GM12878 (cell line): ENCODE results near the gene FEM1B. TPM values are rescaled to one million over a fixed set of nuclear protein-coding genes. Genes with fewer than 3 reads are reported as not detected.

ENCODE experiments used
- BACH1 ChIP-seq: fragments of 450-650 bp; IDR thresholded peaks from 2 replicates; pipeline ENCODE4 v1.6.1; 2017; ENCODE audit warnings: mild to moderate bottlenecking, borderline replicate concordance
- FOS ChIP-seq: IDR thresholded peaks from 3 replicates; pipeline ENCODE4 v1.6.1; 2011; ENCODE audit warnings: borderline replicate concordance; ENCODE audit not compliant: insufficient read length; ENCODE audit errors: extremely low read depth
- HCFC1 ChIP-seq: fragments of 150-350 bp; IDR thresholded peaks from 2 replicates; pipeline ENCODE4 v1.6.1; 2014; ENCODE audit warnings: low read length
- IRF4 ChIP-seq: IDR thresholded peaks from 2 replicates; pipeline ENCODE4 v1.6.1; 2011; ENCODE audit warnings: low read depth, low read length
- NR2F1 ChIP-seq: fragments of 450-650 bp; conservative IDR thresholded peaks from 2 replicates; pipeline ENCODE4 v1.6.1; 2017; ENCODE audit warnings: mild to moderate bottlenecking
- PAX8 ChIP-seq: fragments of 450-650 bp; IDR thresholded peaks from 2 replicates; pipeline ENCODE4 v1.6.1; 2017; ENCODE audit warnings: mild to moderate bottlenecking, moderate library complexity
- PML ChIP-seq: IDR thresholded peaks from 2 replicates; pipeline ENCODE4 v1.6.1; 2012; ENCODE audit warnings: low read length, inconsistent platforms
- POU2F2 ChIP-seq: IDR thresholded peaks from 3 replicates; pipeline ENCODE4 v1.6.1; 2011; ENCODE audit warnings: low read depth, mild to moderate bottlenecking, low read length, borderline replicate concordance
- SP1 ChIP-seq: IDR thresholded peaks from one replicate; pipeline ENCODE4 v1.6.1; 2011; ENCODE audit warnings: low read depth, low read length
- ZBTB11 ChIP-seq: fragments of 450-650 bp; formaldehyde crosslinking; IDR thresholded peaks from 2 replicates; pipeline ENCODE4 v1.5.0; 2022; ENCODE audit warnings: mild to moderate bottlenecking, missing genetic modification characterization
- polyA plus RNA-seq, 11 experiments: library from polyadenylated mRNA; depleted of rRNA in 4 of 11; unstranded in 6 of 11; stranded (reverse) in 5 of 11; fragments of >200 nt; fragmentation: Nextera tagmentation in 4 of 11; fragmentation: Illumina TruSeq in 1 of 11; extraction: Ambion mirVana in 4 of 11; extraction: Trizol in 1 of 11; gene quantifications; 1 replicate in 1 of 11; 2 replicates in 10 of 11; pipeline versions ENCODE4 v1.2.1 to v1.2.3, GENCODE V29; 2011 to 2016; ENCODE audit warnings: inconsistent platforms in 2 of 11, missing spikeins in 2 of 11, low read depth in 1 of 11
- total RNA-seq, 4 experiments: library from RNA; depleted of rRNA in 3 of 4; stranded (reverse); fragments of >200 nt in 3 of 4; fragmentation: Illumina TruSeq in 1 of 4; extraction: Trizol in 1 of 4; gene quantifications; 2 replicates each; pipeline versions ENCODE4 v1.2.1 to v1.2.3, GENCODE V29; 2013 to 2021
- TF ChIP-seq, protein P1 (sequence below): fragments of 450-650 bp; IDR thresholded peaks from 2 replicates; pipeline ENCODE4 v1.6.1; 2017; ENCODE audit warnings: mild to moderate bottlenecking, moderate library complexity

The FEM1B gene
- total and polyA plus RNA-seq, 10 of the 15 experiments (the other 5 are each of a cell fraction or from before 2014, with no cell fraction given) = 5.5 to 61.1 (median 18.2) TPM

DNA sequence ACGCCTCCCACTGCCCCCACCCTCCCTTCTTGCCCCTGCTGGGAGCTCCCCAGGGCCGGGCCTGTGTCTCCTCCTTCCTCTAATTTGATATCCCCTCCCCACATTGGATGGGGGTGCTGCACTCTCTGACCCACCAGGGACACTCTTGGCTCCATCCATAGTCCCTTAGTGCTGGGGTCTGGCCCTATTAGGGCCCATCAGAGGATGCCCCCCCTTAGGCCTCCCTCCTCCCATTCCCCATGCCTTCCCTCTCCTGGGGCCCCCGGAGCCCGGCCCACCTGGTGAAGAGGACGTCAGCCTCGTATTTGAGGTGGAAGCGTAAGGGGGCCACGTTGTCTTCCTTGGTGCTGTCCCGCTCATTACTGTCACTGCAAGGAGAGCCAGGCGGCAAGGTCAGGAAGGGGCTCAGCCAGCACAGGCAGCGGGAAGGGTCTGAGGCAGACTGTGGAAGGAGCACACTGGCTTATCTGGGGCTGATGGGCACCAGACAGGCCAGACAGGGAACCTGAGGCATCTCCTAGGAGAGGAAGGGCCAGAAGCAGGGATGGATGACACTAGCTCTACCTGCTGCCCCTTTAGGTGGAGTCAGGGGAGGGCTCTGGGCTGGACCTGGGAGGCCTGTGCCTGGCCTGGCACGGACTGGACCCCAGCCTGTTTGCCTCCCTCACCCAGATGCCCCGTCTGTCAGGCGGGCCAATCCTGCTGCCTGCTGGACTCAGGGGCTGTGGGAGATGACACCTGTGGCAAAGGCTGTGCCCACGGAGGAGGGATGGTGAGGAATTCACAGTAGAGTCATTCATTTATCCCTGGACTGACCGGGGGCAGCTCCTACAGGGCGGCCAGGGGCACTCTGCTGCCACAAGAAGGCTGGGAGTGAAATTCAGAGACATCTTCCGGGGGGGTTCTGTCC lies 36.2 kb downstream of the FEM1B start (continued):
- TF ChIP-seq FOS = no peak
- TF ChIP-seq IRF4 = no peak
- no peak for TF ChIP-seq PAX8
- TF ChIP-seq, protein P1, sequence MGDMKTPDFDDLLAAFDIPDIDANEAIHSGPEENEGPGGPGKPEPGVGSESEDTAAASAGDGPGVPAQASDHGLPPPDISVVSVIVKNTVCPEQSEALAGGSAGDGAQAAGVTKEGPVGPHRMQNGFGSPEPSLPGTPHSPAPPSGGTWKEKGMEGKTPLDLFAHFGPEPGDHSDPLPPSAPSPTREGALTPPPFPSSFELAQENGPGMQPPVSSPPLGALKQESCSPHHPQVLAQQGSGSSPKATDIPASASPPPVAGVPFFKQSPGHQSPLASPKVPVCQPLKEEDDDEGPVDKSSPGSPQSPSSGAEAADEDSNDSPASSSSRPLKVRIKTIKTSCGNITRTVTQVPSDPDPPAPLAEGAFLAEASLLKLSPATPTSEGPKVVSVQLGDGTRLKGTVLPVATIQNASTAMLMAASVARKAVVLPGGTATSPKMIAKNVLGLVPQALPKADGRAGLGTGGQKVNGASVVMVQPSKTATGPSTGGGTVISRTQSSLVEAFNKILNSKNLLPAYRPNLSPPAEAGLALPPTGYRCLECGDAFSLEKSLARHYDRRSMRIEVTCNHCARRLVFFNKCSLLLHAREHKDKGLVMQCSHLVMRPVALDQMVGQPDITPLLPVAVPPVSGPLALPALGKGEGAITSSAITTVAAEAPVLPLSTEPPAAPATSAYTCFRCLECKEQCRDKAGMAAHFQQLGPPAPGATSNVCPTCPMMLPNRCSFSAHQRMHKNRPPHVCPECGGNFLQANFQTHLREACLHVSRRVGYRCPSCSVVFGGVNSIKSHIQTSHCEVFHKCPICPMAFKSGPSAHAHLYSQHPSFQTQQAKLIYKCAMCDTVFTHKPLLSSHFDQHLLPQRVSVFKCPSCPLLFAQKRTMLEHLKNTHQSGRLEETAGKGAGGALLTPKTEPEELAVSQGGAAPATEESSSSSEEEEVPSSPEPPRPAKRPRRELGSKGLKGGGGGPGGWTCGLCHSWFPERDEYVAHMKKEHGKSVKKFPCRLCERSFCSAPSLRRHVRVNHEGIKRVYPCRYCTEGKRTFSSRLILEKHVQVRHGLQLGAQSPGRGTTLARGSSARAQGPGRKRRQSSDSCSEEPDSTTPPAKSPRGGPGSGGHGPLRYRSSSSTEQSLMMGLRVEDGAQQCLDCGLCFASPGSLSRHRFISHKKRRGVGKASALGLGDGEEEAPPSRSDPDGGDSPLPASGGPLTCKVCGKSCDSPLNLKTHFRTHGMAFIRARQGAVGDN = no peak
- no peak for TF ChIP-seq ZBTB11 (CRISPR knock-in tag)
- TF ChIP-seq NR2F1 = no peak
- no peak for TF ChIP-seq HCFC1
- no peak for TF ChIP-seq SP1
- no peak for TF ChIP-seq BACH1
- no peak for TF ChIP-seq POU2F2
- no peak for TF ChIP-seq PML
